ENCODE measurements around the gene PHF19. TPM values are rescaled to one million over a fixed set of nuclear protein-coding genes. Genes with fewer than 3 reads are reported as not detected.
A peak's percentile ranks its signal among the peaks of the same experiment; 100 is the strongest.

The PHF19 gene
- total RNA-seq, 4 donors from 2014 or later, result 11.3 to 15.5 (median 13.8) TPM

DNA sequence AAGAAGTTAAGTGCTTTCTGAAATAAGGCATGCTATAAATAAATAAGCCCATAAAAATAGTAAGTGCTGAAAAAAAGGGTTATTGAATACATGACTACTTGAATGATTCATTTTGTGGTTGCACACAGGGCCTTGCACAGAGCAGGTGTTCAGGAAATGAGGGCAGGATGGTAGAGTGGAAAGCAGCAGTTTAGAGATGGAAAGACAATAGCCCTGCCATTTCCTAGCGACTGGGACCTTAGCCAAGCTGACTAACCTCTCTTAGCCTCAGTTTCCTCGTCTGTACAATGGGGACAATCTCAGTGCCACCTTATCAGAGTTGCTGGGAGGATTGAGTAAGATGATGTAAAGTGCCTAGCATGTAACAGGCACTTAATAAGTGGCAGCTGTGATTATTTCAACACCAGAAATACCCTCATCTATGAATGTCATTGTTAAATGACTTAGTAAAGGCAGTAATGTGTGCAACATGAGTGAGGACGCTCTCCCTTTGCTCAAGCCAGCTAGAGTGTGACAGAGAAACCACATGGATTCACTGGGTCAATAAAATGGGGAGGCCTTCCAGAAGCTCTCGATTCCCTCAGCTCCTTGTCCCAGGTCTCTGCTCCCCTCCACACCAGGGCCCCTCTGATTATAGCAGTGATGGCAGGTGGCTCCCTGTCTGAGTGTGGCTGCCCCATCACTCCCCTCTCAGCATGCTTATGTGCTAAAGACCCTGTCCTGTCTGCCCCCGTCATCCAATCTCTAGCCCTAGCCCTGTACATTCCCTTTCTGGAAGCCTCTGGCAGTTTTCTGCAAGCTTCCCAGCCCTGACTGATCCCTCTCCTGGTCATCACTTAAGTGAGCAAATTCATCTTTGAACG is 16.0 kb upstream of the PHF19 start:
- peaks cover 25% of the 10 kb centered on the region for H3K4me1 ChIP-seq
- TF ChIP-seq POLR2AphosphoS5 (IDR thresholded peaks at IDR 0.05), result no peak
- TF ChIP-seq, protein P1, sequence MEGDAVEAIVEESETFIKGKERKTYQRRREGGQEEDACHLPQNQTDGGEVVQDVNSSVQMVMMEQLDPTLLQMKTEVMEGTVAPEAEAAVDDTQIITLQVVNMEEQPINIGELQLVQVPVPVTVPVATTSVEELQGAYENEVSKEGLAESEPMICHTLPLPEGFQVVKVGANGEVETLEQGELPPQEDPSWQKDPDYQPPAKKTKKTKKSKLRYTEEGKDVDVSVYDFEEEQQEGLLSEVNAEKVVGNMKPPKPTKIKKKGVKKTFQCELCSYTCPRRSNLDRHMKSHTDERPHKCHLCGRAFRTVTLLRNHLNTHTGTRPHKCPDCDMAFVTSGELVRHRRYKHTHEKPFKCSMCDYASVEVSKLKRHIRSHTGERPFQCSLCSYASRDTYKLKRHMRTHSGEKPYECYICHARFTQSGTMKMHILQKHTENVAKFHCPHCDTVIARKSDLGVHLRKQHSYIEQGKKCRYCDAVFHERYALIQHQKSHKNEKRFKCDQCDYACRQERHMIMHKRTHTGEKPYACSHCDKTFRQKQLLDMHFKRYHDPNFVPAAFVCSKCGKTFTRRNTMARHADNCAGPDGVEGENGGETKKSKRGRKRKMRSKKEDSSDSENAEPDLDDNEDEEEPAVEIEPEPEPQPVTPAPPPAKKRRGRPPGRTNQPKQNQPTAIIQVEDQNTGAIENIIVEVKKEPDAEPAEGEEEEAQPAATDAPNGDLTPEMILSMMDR (IDR thresholded peaks at IDR 0.05), result no peak
- H3K36me3 ChIP-seq, result no peaks in the 10 kb centered on the region
- DNase-seq (ENCODE audit: low spot score in 2 of 2), result no peak
- H3K27me3 ChIP-seq, result no peaks in the 10 kb centered on the region
- H3K27ac ChIP-seq, result no peak overlapping the region
- WGBS, result 74% methylated on average over 6 of the region's 6 CpGs
- no peaks in the 10 kb centered on the region for H3K9me3 ChIP-seq
- H3K4me3 ChIP-seq, result no peak overlapping the region

DNA sequence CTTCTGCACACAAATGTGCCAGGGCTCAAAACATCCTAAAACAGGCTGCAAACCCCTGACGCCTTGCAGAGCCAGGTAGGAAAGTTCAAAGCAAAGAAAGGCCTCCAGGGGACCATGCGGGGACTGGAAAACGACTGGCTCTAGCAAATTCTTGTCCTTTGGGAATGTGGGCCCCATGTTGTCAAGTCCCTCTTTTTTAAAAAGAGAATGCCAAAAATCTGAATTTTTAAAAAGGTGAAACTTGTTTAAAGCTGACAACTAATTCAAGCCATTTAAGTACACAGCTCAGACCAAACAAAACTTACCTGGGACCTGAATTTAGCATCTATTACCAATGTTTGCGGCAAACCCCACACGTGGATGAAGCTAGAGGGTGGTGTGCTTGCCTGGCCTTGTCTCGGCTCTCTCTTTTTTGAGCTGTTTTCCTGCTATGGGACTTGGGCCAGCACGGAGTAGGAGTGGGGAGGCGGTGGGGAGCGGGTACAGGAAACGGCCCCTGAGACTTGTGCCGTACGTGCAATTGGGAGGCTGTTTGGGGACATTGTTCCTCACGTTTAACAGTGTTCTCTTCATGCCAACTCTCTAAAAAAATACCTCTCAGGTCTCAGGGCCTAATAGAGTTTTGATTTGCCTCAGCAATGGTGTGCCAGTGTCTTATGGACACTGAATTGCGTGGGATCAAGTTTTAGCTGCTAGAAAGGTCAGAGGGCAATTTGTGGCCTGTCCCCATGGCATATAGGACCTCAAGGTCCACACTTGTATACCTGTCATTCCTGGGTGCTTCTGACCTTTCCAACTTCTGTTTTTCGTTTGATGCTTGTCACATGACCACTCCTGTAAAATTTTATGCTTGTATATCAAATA is 15.1 kb upstream of the PHF19 start:
- WGBS, result 68% methylated on average over 15 of the region's 15 CpGs
- H3K27me3 ChIP-seq, result no peaks in the 10 kb centered on the region
- no peak overlapping the region for H3K27ac ChIP-seq

DNA sequence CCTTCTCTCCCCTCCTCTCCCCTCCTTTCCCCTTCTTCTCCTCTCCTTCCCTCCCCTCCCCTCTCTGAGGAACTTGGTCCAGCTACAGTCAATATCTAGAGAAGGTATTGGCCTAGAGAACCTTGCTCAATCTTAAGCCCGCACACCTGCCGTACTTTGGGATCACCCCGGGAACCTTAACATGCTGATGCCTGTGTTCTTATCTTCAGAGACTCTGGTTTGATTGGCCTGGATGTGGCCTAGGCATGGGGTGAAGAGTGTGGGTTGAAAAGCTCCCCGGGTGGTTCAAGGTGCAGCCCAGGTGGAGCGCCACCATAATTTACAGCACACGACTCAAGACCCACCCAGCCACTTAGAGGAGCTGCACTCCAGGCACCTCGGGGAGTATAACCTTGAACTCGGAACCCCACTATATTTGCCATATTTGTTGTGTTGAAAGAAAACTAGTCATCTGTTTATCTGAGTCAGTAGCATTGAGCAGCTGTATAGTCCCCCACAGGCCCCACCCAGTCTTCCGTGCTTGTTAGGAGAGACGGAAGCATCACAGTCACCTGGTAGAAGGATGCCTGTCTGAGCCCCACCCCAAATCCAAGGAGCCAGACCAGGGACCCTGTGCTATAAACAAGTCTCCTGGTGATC is 14.4 kb upstream of the PHF19 start:
- H3K27ac ChIP-seq, result peak overlapping the region; percentile 35
- H3K36me3 ChIP-seq, result no peaks in the 10 kb centered on the region
- no peak overlapping the region for H3K4me3 ChIP-seq
- H3K27me3 ChIP-seq, result no peaks in the 10 kb centered on the region
- no peaks in the 10 kb centered on the region for H3K9me3 ChIP-seq
- no peak for DNase-seq (ENCODE audit: low spot score in 2 of 2)
- no peak for TF ChIP-seq POLR2AphosphoS5 (IDR thresholded peaks at IDR 0.05)
- TF ChIP-seq POLR2A (IDR thresholded peaks at IDR 0.05), result no peak
- TF ChIP-seq EP300 (IDR thresholded peaks at IDR 0.05), result no peak
- TF ChIP-seq, protein P1 (IDR thresholded peaks at IDR 0.05), result no peak
- 72% methylated on average over 10 of the region's 10 CpGs for WGBS
- peaks cover 18% of the 10 kb centered on the region for H3K4me1 ChIP-seq

More for the DNA sequence above, 15.1 kb upstream of the PHF19 start:
- TF ChIP-seq, protein P1 (IDR thresholded peaks at IDR 0.05), result no peak
- TF ChIP-seq EP300 (IDR thresholded peaks at IDR 0.05) (no peak), POLR2A (IDR thresholded peaks at IDR 0.05) (no peak), POLR2AphosphoS5 (IDR thresholded peaks at IDR 0.05) (no peak)
- Histone ChIP-seq H3K4me1 (peaks cover 20% of the 10 kb centered on the region), H3K36me3 (no peaks in the 10 kb centered on the region), H3K9me3 (no peaks in the 10 kb centered on the region), H3K4me3 (no peak overlapping the region)
- no peak for DNase-seq (ENCODE audit: low spot score in 2 of 2)

DNA sequence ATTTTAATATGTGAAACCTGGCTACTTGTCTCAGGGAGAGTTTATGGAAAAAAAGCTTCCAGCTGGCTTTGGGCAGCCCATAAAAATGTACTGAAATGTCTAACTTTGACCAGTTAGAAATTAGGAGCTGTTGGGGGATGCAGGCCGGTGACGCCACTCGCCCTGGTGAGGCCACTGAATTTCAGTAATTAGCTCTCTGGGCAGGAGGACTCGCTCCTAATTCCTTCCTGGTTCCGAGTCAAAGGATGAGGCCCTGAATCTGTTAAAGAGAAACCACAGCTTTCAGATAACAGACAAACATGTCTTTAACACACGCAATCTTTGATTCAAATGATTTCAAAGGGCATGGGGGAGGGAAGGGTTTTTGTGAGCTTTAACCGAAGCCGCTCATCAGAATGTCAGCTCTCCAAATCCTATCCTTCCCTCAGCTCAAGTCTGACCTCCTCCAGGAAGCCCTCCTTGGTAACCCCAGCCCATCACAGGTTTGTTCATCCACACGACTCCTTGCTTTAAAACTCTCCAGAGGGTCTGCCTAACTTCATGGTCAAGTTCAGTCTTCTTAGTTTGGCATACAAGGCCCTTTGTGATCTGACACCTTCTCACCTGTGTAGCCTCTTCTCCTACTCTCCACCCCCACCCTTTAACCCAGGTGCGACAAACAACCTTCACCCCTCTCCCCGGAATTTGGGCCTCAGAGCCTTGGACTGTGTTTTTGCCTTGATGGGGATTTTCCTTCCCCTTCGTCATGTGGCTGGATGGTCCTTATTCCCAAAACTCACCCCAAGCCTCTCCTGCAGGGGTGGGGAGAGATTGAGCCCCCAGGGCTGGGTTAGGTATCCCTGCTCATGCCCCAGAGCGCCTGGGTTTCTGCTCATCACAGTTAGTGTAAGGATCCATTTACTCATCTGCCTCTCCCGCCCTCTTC is 13.6 kb upstream of the PHF19 start:
- Histone ChIP-seq H3K4me1 (peaks cover 25% of the 10 kb centered on the region), H3K27ac (peak overlapping the region; percentile 35), H3K36me3 (no peaks in the 10 kb centered on the region), H3K4me3 (no peak overlapping the region), H3K9me3 (no peaks in the 10 kb centered on the region), H3K27me3 (no peaks in the 10 kb centered on the region)
- no peak for TF ChIP-seq POLR2A (IDR thresholded peaks at IDR 0.05)
- TF ChIP-seq POLR2AphosphoS5 (IDR thresholded peaks at IDR 0.05), result no peak
- no peak for TF ChIP-seq EP300 (IDR thresholded peaks at IDR 0.05)
- TF ChIP-seq, protein P1 (IDR thresholded peaks at IDR 0.05), result no peak
- DNase-seq (ENCODE audit: low spot score in 2 of 2), result no peak
- WGBS, result 74% methylated on average over 14 of the region's 14 CpGs
